GM12865 (cell line): ENCODE results near the gene PTPRH.

ENCODE experiments used
- DNase-seq: peaks from one replicate; pipeline ENCODE4 v3.0.0; 2010; ENCODE audit warnings: low read depth
- H3K4me3 ChIP-seq: 2 replicates; pipeline ENCODE4 v1.5.1; 2011; ENCODE audit warnings: mild to moderate bottlenecking, low read depth, low read length, control low read depth
- CTCF ChIP-seq: IDR thresholded peaks from 2 replicates; pipeline ENCODE4 v1.5.1; 2011; ENCODE audit warnings: low read length, control low read depth, low read depth, inconsistent platforms; ENCODE audit not compliant: insufficient read depth; ENCODE audit errors: missing control alignments

Gene PTPRH

GRCh38 chr19:55179606-55180484 lies 29.5 kb downstream of the PTPRH start, which contains the start of gene SYT5:
Gene SYT5 (minus strand): TSS chr19:55180289. CDS start chr19:55179041, 1,248 bp downstream.
- peak; percentile 35 for DNase-seq
- TF ChIP-seq CTCF: no peak
- H3K4me3 ChIP-seq: peak within 1 kb of the TSS; percentile 13

- peak; percentile 93 for DNase-seq
- H3K4me3 ChIP-seq: peak overlapping the region; percentile 13
- TF ChIP-seq CTCF: no peak
Observed at GRCh38 chr19:55178781-55179599, 30.3 kb downstream of the PTPRH start.

DNA sequence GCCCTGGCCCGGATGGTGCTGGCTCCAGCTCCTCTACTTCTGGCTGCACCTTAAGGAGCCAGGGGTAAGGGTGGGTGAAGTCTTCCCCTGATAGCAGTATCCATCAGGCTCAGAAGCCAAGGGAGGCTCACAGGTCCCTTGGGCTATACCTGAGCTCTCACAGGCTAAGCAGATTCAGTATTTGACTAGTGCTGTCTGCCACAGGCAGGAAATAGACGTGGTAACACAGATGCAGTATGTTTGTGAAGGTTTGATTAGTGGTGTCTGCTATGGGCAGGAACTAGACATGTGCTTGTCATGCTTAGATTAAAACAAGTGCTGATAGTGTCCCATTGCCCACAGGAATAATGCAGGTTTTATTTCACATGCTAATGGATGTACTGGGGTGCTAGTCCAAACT lies 33.2 kb downstream of the PTPRH start:
- H3K4me3 ChIP-seq: no peak overlapping the region
- TF ChIP-seq CTCF: no peak
- peak; percentile 38 for DNase-seq

GRCh38 chr19:55175117-55175867 lies 34.0 kb downstream of the PTPRH start:
- H3K4me3 ChIP-seq: no peak overlapping the region
- no peak for TF ChIP-seq CTCF
- DNase-seq: no peak

DNA sequence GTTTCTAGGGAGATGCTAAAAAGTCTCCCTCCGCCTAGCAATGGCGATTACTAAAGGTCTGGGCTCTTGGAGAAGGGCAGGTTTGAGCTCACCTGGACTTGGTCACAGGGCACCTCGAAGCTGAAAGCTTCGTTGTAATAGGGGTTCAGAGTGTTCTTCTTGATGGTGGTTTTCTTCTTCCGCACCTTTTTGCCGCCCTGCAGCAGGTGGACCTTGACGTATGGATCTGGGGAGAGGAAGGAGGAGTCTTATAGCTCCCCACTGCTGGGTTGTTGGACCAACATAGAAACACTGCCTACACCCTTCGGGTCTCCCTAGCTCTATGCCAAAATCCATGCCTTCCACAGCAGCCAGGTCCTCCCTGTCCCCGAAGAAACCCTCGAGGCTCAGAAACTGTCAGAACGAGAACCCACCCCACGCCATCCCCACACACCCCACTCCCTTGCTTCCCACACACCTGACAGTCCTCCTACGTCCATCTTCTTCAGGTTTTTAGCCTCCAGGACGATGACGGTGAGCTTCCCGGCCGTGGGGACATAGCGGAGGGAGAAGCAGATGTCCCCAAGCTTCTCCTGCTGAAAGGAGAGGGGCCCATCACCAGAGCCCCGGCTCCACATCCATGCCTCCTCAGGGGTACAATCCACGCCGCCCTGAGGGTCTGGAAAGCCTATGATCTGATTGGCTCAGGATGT lies 34.7 kb downstream of the PTPRH start:
- no peak for DNase-seq
- TF ChIP-seq CTCF: no peak
- no peak overlapping the region for H3K4me3 ChIP-seq

GRCh38 chr19:55173714-55174409 lies 35.4 kb downstream of the PTPRH start:
- no peak for DNase-seq
- peak overlapping the region; percentile 17; the same call in 1 of the 2 replicates for H3K4me3 ChIP-seq
- TF ChIP-seq CTCF: no peak
